Neural cell (in vitro differentiated cells): ENCODE results near the gene DCAF5. TPM values are rescaled to one million over a fixed set of nuclear protein-coding genes. Genes with fewer than 3 reads are reported as not detected.

ENCODE experiments used
- H2AFZ ChIP-seq: fragments of 200-600, 300-800 bp; sonication (generic), shearing (Covaris generic); 2 replicates; pipeline ENCODE4 v1.6.0; 2014; ENCODE audit warnings: low read depth, mild to moderate bottlenecking, antibody characterized with exemption, low read length, moderate library complexity
- H3F3A ChIP-seq: fragments of 200-600 bp; shearing (Covaris generic); 2 replicates; pipeline ENCODE4 v1.6.1; 2016; ENCODE audit warnings: mild to moderate bottlenecking, moderate library complexity, mixed read lengths, antibody characterized with exemption, low read length; ENCODE audit not compliant: insufficient read depth, poor library complexity, severe bottlenecking
- H3K27ac ChIP-seq: fragments of 200-600, 300-800 bp; sonication (generic), shearing (Covaris generic); 2 replicates; pipeline ENCODE4 v1.5.1; 2014; ENCODE audit warnings: mild to moderate bottlenecking, low read length, moderate library complexity
- H3K27me3 ChIP-seq: fragments of 300-800, 200-600 bp; sonication (generic), shearing (Covaris generic); 2 replicates; pipeline ENCODE4 v1.6.0; 2014; ENCODE audit warnings: mild to moderate bottlenecking, low read depth, low read length, moderate library complexity; ENCODE audit not compliant: insufficient read depth
- H3K36me3 ChIP-seq: fragments of 300-800, 200-600 bp; sonication (generic), shearing (Covaris generic); 2 replicates; pipeline ENCODE4 v1.5.1; 2014; ENCODE audit warnings: mild to moderate bottlenecking, antibody characterized with exemption, low read length, moderate library complexity; ENCODE audit not compliant: insufficient read depth
- H3K4me2 ChIP-seq: fragments of 300-800, 200-600 bp; sonication (generic), shearing (Covaris generic); 2 replicates; pipeline ENCODE4 v1.6.0; 2014; ENCODE audit warnings: mild to moderate bottlenecking, low read length
- H3K4me3 ChIP-seq: fragments of 300-800, 200-600 bp; sonication (generic), shearing (Covaris generic); 2 replicates; pipeline ENCODE4 v1.5.1; 2014; ENCODE audit warnings: mild to moderate bottlenecking, low read length, moderate library complexity
- H3K79me2 ChIP-seq: fragments of 200-600 bp; shearing (Covaris generic); replicated peaks from 2 replicates; pipeline ENCODE4 v1.6.0; 2014; ENCODE audit warnings: mild to moderate bottlenecking, low read length, moderate library complexity; ENCODE audit not compliant: insufficient read depth
- H3K9ac ChIP-seq: fragments of 300-800, 200-600 bp; sonication (generic), shearing (Covaris generic); 2 replicates; pipeline ENCODE4 v1.6.1; 2016; ENCODE audit warnings: mild to moderate bottlenecking, low read length, mixed read lengths
- H3K9me2 ChIP-seq: fragments of 200-600 bp; shearing (Covaris generic); 2 replicates; pipeline ENCODE4 v1.6.1; 2016; ENCODE audit warnings: mild to moderate bottlenecking, low read length, mixed read lengths; ENCODE audit not compliant: insufficient read depth
- H3K9me3 ChIP-seq: fragments of 200-600, 300-800 bp; sonication (generic), shearing (Covaris generic); 2 replicates; pipeline ENCODE4 v1.6.1; 2016; ENCODE audit warnings: mild to moderate bottlenecking, mixed run types, low read length, moderate library complexity, mixed read lengths
- H4K20me1 ChIP-seq: fragments of 200-600 bp; shearing (Covaris generic); 2 replicates; pipeline ENCODE4 v1.6.1; 2016; ENCODE audit warnings: mild to moderate bottlenecking, mixed run types; ENCODE audit not compliant: insufficient read depth
- CTCF ChIP-seq: fragments of 450-650 bp; IDR thresholded peaks from 2 replicates; pipeline ENCODE4 v1.5.1; 2014; ENCODE audit warnings: antibody characterized with exemption, mild to moderate bottlenecking, moderate library complexity; ENCODE audit not compliant: poor library complexity, severe bottlenecking
- EP300 ChIP-seq: fragments of 450-650 bp; conservative IDR thresholded peaks from 2 replicates; pipeline ENCODE4 v1.6.1; 2014; ENCODE audit warnings: antibody characterized with exemption, mild to moderate bottlenecking, moderate library complexity; ENCODE audit not compliant: poor library complexity, severe bottlenecking
- EZH2 ChIP-seq: fragments of 200-600, 300-800 bp; shearing (Covaris generic), sonication (generic); IDR thresholded peaks from 2 replicates; pipeline ENCODE4 v1.6.1; 2014; ENCODE audit warnings: antibody characterized with exemption, low read length, borderline replicate concordance, mild to moderate bottlenecking; ENCODE audit not compliant: insufficient read depth, poor library complexity, severe bottlenecking
- MXI1 ChIP-seq: fragments of 450-650 bp; conservative IDR thresholded peaks from 2 replicates; pipeline ENCODE4 v1.6.1; 2014; ENCODE audit warnings: antibody characterized with exemption, mild to moderate bottlenecking; ENCODE audit not compliant: poor library complexity, severe bottlenecking
- POLR2AphosphoS5 ChIP-seq: IDR thresholded peaks from 2 replicates; pipeline ENCODE4 v1.6.1; 2012
- RAD21 ChIP-seq: fragments of 450-650 bp; conservative IDR thresholded peaks from 2 replicates; pipeline ENCODE4 v1.6.1; 2014; ENCODE audit warnings: antibody characterized with exemption, mild to moderate bottlenecking, moderate library complexity
- REST ChIP-seq: IDR thresholded peaks from 2 replicates; pipeline ENCODE4 v1.6.1; 2012; ENCODE audit warnings: borderline replicate concordance
- SMC3 ChIP-seq: fragments of 450-650 bp; conservative IDR thresholded peaks from 2 replicates; pipeline ENCODE4 v1.6.1; 2014; ENCODE audit warnings: antibody characterized with exemption, mild to moderate bottlenecking, moderate library complexity; ENCODE audit not compliant: poor library complexity
- TAF1 ChIP-seq: IDR thresholded peaks from 2 replicates; pipeline ENCODE4 v1.6.1; 2012; ENCODE audit warnings: low read depth
- polyA plus RNA-seq: library from polyadenylated mRNA; depleted of rRNA; stranded (reverse); fragments of >200 nt; gene quantifications from 2 replicates; pipeline ENCODE4 v1.2.3, GENCODE V29; 2014

The DCAF5 gene
- polyA plus RNA-seq, 1 donor from 2014 or later, result 33.5 TPM

- TF ChIP-seq RAD21 (no peak), POLR2AphosphoS5 (no peak), MXI1 (no peak)
- H4K20me1 ChIP-seq, result no peaks in the 10 kb centered on the region
- no peaks in the 10 kb centered on the region for H3K79me2 ChIP-seq
- H3K9me3 ChIP-seq, result no peaks in the 10 kb centered on the region
- H3K27ac ChIP-seq, result no peak overlapping the region
- H3F3A ChIP-seq, result no peaks in the 10 kb centered on the region
- peaks cover 5% of the 10 kb centered on the region for H3K36me3 ChIP-seq
- H3K9me2 ChIP-seq, result no peaks in the 10 kb centered on the region
- H3K9ac ChIP-seq, result no peak overlapping the region
- no peak overlapping the region for H3K4me2 ChIP-seq
- no peak overlapping the region for H3K4me3 ChIP-seq
- H2AFZ ChIP-seq, result no peak overlapping the region
- no peaks in the 10 kb centered on the region for H3K27me3 ChIP-seq
Observed at GRCh38 chr14:69106451-69106850, 46.5 kb downstream of the DCAF5 start.

- H3K27ac ChIP-seq, result no peak overlapping the region
- TF ChIP-seq EZH2, result no peak
- TF ChIP-seq REST, result no peak
- no peak for TF ChIP-seq EP300
- TF ChIP-seq RAD21, result no peak
- no peak for TF ChIP-seq SMC3
- no peak for TF ChIP-seq POLR2AphosphoS5
- no peak for TF ChIP-seq CTCF
- TF ChIP-seq MXI1, result no peak
- no peak for TF ChIP-seq TAF1
- no peak overlapping the region for H2AFZ ChIP-seq
- H3K9me3 ChIP-seq, result no peaks in the 10 kb centered on the region
- no peak overlapping the region for H3K9ac ChIP-seq
- H3F3A ChIP-seq, result no peaks in the 10 kb centered on the region
- no peaks in the 10 kb centered on the region for H3K79me2 ChIP-seq
- no peak overlapping the region for H3K4me3 ChIP-seq
- H3K36me3 ChIP-seq, result peaks cover 5% of the 10 kb centered on the region
- H3K4me2 ChIP-seq, result no peak overlapping the region
- no peaks in the 10 kb centered on the region for H4K20me1 ChIP-seq
- H3K9me2 ChIP-seq, result no peaks in the 10 kb centered on the region
- no peaks in the 10 kb centered on the region for H3K27me3 ChIP-seq
Observed at GRCh38 chr14:69105326-69105725, 47.6 kb downstream of the DCAF5 start.

- no peaks in the 10 kb centered on the region for H3K9me2 ChIP-seq
- no peaks in the 10 kb centered on the region for H3F3A ChIP-seq
- TF ChIP-seq RAD21 (no peak), CTCF (peak; percentile 19)
- no peak overlapping the region for H3K27ac ChIP-seq
- H3K4me2 ChIP-seq, result no peak overlapping the region
- H3K4me3 ChIP-seq, result no peak overlapping the region
- H2AFZ ChIP-seq, result no peak overlapping the region
- no peaks in the 10 kb centered on the region for H4K20me1 ChIP-seq
- no peaks in the 10 kb centered on the region for H3K9me3 ChIP-seq
- H3K9ac ChIP-seq, result no peak overlapping the region
- H3K27me3 ChIP-seq, result no peaks in the 10 kb centered on the region
- H3K36me3 ChIP-seq, result peaks cover 5% of the 10 kb centered on the region
- no peaks in the 10 kb centered on the region for H3K79me2 ChIP-seq
Observed at GRCh38 chr14:69101331-69101826, 51.5 kb downstream of the DCAF5 start.
